Neuronal stem cell (in vitro differentiated cells): Measurements from ENCODE around the gene XRCC5.
A peak's percentile ranks its signal among the peaks of the same experiment; 100 is the strongest.

ENCODE experiments used
- DNase-seq: peaks from one replicate; pipeline ENCODE4 v3.0.0-alpha.2; 2013; ENCODE audit warnings: low spot score
- H2AFZ ChIP-seq: one replicate; pipeline ENCODE4 v1.6.1; 2013; ENCODE audit warnings: mild to moderate bottlenecking, low read length, inconsistent platforms
- H2AK5ac ChIP-seq: 2 replicates; pipeline ENCODE4 v1.6.1; 2013; ENCODE audit warnings: low read depth, mild to moderate bottlenecking, inconsistent platforms, low read length, moderate library complexity, mixed read lengths
- H2BK120ac ChIP-seq: 2 replicates; pipeline ENCODE4 v1.6.1; 2013; ENCODE audit warnings: low read depth, mild to moderate bottlenecking, inconsistent platforms, low read length, moderate library complexity, mixed read lengths
- H2BK12ac ChIP-seq: one replicate; pipeline ENCODE4 v1.6.1; 2013; ENCODE audit warnings: low read length, inconsistent platforms
- H2BK15ac ChIP-seq: 2 replicates; pipeline ENCODE4 v1.6.1; 2013; ENCODE audit warnings: mild to moderate bottlenecking, low read length, inconsistent platforms, mixed read lengths
- H2BK5ac ChIP-seq: one replicate; pipeline ENCODE4 v1.6.1; 2013; ENCODE audit warnings: inconsistent platforms, mild to moderate bottlenecking, low read length, moderate library complexity
- H3K14ac ChIP-seq: one replicate; pipeline ENCODE4 v1.6.1; 2013; ENCODE audit warnings: low read length, inconsistent platforms
- H3K18ac ChIP-seq: 2 replicates; pipeline ENCODE4 v1.6.1; 2013; ENCODE audit warnings: low read length, inconsistent platforms
- H3K23ac ChIP-seq: 2 replicates; pipeline ENCODE4 v1.6.1; 2013; ENCODE audit warnings: low read depth, mild to moderate bottlenecking, mixed read lengths, low read length, inconsistent platforms; ENCODE audit not compliant: poor library complexity
- H3K27ac ChIP-seq: replicated peaks from 3 replicates; pipeline ENCODE4 v1.5.1; 2013; ENCODE audit warnings: low read length, inconsistent platforms
- H3K27me3 ChIP-seq, 3 experiments: 2 replicates each; pipeline ENCODE4 v1.6.1; 2013; ENCODE audit warnings: low read length in 3 of 3, mild to moderate bottlenecking in 2 of 3, inconsistent platforms in 1 of 3, low read depth in 1 of 3, mixed read lengths in 1 of 3, moderate library complexity in 1 of 3; ENCODE audit not compliant: control insufficient read depth in 3 of 3, insufficient read depth in 3 of 3
- H3K36me3 ChIP-seq, 2 donors: replicated peaks in 1 of 2; 2 replicates each; pipeline ENCODE4 v1.6.1; 2013; ENCODE audit warnings: low read length in 2 of 2; ENCODE audit not compliant: control insufficient read depth in 2 of 2, insufficient read depth in 2 of 2
- H3K4ac ChIP-seq: 2 replicates; pipeline ENCODE4 v1.6.1; 2013; ENCODE audit warnings: inconsistent platforms, mild to moderate bottlenecking, low read length, moderate library complexity
- H3K4me1 ChIP-seq, 2 donors: 1 replicate in 1 of 2; 2 replicates in 1 of 2; pipeline ENCODE4 v1.6.1; 2013; ENCODE audit warnings: low read length in 2 of 2, low read depth in 1 of 2; ENCODE audit not compliant: control insufficient read depth in 2 of 2, insufficient read depth in 1 of 2
- H3K4me2 ChIP-seq: one replicate; pipeline ENCODE4 v1.6.1; 2013; ENCODE audit warnings: mild to moderate bottlenecking, low read length, inconsistent platforms; ENCODE audit not compliant: insufficient read depth, poor library complexity, severe bottlenecking
- H3K4me3 ChIP-seq, 2 donors: 2 replicates each; pipeline ENCODE4 v1.5.1; 2013; ENCODE audit warnings: low read length in 2 of 2, mild to moderate bottlenecking in 2 of 2, inconsistent platforms in 1 of 2, moderate library complexity in 1 of 2
- H3K79me1 ChIP-seq: one replicate; pipeline ENCODE4 v1.6.1; 2013; ENCODE audit warnings: low read depth, mild to moderate bottlenecking, inconsistent platforms, low read length, moderate library complexity
- H3K9ac ChIP-seq: one replicate; pipeline ENCODE4 v1.6.1; 2013; ENCODE audit warnings: mild to moderate bottlenecking, low read depth, low read length, inconsistent platforms; ENCODE audit not compliant: poor library complexity
- H3K9me3 ChIP-seq, 2 donors: replicated peaks in 1 of 2; 2 replicates each; pipeline versions ENCODE3 to v1.6.1; 2013; ENCODE audit warnings: low read length in 2 of 2, mild to moderate bottlenecking in 2 of 2, inconsistent platforms in 1 of 2, low read depth in 1 of 2, mixed read lengths in 1 of 2, moderate library complexity in 1 of 2; ENCODE audit not compliant: control insufficient read depth in 2 of 2, insufficient read depth in 1 of 2
- H4K8ac ChIP-seq: one replicate; pipeline ENCODE4 v1.6.1; 2013; ENCODE audit warnings: low read depth, mild to moderate bottlenecking, inconsistent platforms, low read length, moderate library complexity
- H4K91ac ChIP-seq: one replicate; pipeline ENCODE4 v1.6.1; 2013; ENCODE audit warnings: low read length, low read depth, mild to moderate bottlenecking, inconsistent platforms; ENCODE audit not compliant: poor library complexity
- WGBS, 2 donors: extraction: QIAGEN DNeasy Blood & Tissue Kit; methylation state at CpG; one replicate each; pipeline ENCODE4 v1.1.7; 2013; ENCODE audit warnings: missing lambda C conversion rate in 2 of 2, mixed read lengths in 1 of 2; ENCODE audit not compliant: insufficient read length in 2 of 2, insufficient replicate concordance in 1 of 2; ENCODE audit errors: extremely low coverage in 2 of 2; 5-methylcytosine and 5-hydroxymethylcytosine counted together

Gene XRCC5

DNA sequence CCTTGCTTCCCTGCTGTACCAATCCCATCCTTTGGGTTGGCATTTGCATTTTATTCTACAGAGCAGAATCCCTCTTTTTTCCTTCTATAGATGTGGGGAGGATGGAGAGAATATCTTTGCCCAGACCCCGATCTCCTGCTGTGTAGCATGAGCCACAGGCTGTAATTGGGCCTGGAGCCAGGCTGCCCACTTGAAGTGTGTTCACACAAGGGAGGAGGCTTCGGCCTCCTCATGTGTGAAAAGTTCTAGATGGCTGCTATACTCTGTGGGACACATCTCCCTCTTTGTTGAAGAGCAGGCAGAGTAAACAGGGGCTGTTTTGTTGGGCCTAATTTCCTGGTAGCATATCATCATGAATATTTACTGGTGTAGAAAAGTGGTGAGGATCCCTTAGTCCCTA is 126.3 kb downstream of the XRCC5 start:
- H3K27ac ChIP-seq: no peak overlapping the region
- WGBS, 2 donors: no CpG with 5 or more reads among the region's 2 CpGs

DNA sequence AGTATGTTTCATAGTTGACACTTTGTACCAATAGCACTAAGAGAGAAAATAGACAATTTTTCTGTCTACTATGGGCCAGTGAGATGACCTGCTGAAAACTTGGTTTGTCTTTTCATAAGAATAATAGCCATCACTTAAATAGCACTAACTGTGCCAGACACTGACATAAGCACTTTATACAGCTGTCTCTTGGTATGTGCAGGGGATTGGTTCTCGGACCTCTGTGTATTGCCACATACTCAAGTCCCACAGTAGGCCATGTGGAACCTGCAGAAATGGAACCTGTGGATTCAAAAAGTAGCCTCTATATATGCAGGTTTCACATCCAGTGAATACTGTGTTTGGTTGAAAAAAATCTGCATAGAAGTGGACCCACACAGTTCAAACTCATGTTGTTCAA is 126.7 kb downstream of the XRCC5 start:
- H2BK120ac ChIP-seq: no peak overlapping the region
- no peaks in the 10 kb centered on the region for H3K79me1 ChIP-seq
- H3K9ac ChIP-seq: no peak overlapping the region
- no peak overlapping the region for H3K14ac ChIP-seq
- no CpG with 5 or more reads among the region's 1 CpG for WGBS, 2 donors
- no peak overlapping the region for H2BK15ac ChIP-seq
- no peaks in the 10 kb centered on the region for H3K4me1 ChIP-seq
- H2BK5ac ChIP-seq: no peak overlapping the region
- no peak overlapping the region for H4K91ac ChIP-seq
- H2AK5ac ChIP-seq: no peak overlapping the region
- no peak overlapping the region for H3K4me2 ChIP-seq
- H2BK12ac ChIP-seq: no peak overlapping the region
- H3K9me3 ChIP-seq: peaks cover 7 to 12% of the 10 kb centered on the region in 2 donors
- H3K18ac ChIP-seq: no peak overlapping the region
- DNase-seq: no peak
- no peak overlapping the region for H3K4ac ChIP-seq
- no peak overlapping the region for H3K4me3 ChIP-seq
- H2AFZ ChIP-seq: no peak overlapping the region
- H4K8ac ChIP-seq: no peak overlapping the region
- no peak overlapping the region for H3K27ac ChIP-seq
- H3K23ac ChIP-seq: no peak overlapping the region
- H3K27me3 ChIP-seq: peaks cover 0 to 2% (median 0%) of the 10 kb centered on the region in 3 experiments
- no peaks in the 10 kb centered on the region for H3K36me3 ChIP-seq

More for the DNA sequence above, 126.3 kb downstream of the XRCC5 start:
- Histone ChIP-seq H2BK15ac (no peak overlapping the region), H3K14ac (no peak overlapping the region), H2BK120ac (no peak overlapping the region), H3K23ac (no peak overlapping the region), H3K36me3 (no peaks in the 10 kb centered on the region), H3K4me3 (no peak overlapping the region), H2BK12ac (no peak overlapping the region), H2AK5ac (no peak overlapping the region), H3K4me1 (no peaks in the 10 kb centered on the region), H2BK5ac (no peak overlapping the region), H3K9ac (no peak overlapping the region), H3K4ac (no peak overlapping the region), H3K18ac (no peak overlapping the region), H3K4me2 (no peak overlapping the region), H3K27me3 (peaks cover 0 to 2% (median 0%) of the 10 kb centered on the region in 3 experiments), H4K8ac (no peak overlapping the region), H3K9me3 (peaks cover 7 to 12% of the 10 kb centered on the region in 2 donors), H4K91ac (no peak overlapping the region), H3K79me1 (no peaks in the 10 kb centered on the region), H2AFZ (no peak overlapping the region)
- no peak for DNase-seq

DNA sequence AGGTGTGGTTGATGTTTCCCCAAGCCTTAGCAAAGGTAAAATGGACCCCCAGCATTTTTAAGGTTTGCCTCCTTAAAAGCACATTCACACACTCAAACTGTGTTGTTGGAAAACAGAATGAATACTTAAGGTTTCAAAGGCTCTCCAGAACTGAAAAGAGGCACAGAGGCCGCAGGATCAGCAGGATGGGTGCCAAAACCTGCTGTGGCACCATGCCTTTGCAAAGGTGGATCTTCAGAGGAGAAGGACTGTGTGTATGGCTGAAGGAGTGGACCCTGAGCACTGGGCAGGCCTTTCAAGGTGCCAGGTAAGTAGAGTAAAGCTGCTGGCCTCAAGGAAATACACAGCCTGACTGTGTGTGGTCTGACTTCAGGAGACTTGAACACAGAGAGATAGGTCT is 127.3 kb downstream of the XRCC5 start:
- peak overlapping the region; percentile 33 for H3K18ac ChIP-seq
- no peaks in the 10 kb centered on the region for H3K36me3 ChIP-seq
- no peak overlapping the region for H2BK12ac ChIP-seq
- no peak overlapping the region for H3K4ac ChIP-seq
- no peak overlapping the region for H2BK15ac ChIP-seq
- no peak overlapping the region for H3K4me3 ChIP-seq
- no peak overlapping the region for H2AK5ac ChIP-seq
- peaks cover 0 to 2% (median 0%) of the 10 kb centered on the region in 3 experiments for H3K27me3 ChIP-seq
- H4K91ac ChIP-seq: no peak overlapping the region
- H3K9me3 ChIP-seq: peaks cover 7 to 12% of the 10 kb centered on the region in 2 donors
- H3K14ac ChIP-seq: no peak overlapping the region
- H2AFZ ChIP-seq: no peak overlapping the region
- no peaks in the 10 kb centered on the region for H3K4me1 ChIP-seq
- whole genome bisulfite sequencing, 2 donors: no CpG with 5 or more reads among the region's 1 CpG
- H3K4me2 ChIP-seq: no peak overlapping the region
- H4K8ac ChIP-seq: no peak overlapping the region
- H3K27ac ChIP-seq: no peak overlapping the region
- no peak overlapping the region for H2BK5ac ChIP-seq
- no peak for DNase-seq
- no peaks in the 10 kb centered on the region for H3K79me1 ChIP-seq
- no peak overlapping the region for H2BK120ac ChIP-seq
- no peak overlapping the region for H3K9ac ChIP-seq
- no peak overlapping the region for H3K23ac ChIP-seq

DNA sequence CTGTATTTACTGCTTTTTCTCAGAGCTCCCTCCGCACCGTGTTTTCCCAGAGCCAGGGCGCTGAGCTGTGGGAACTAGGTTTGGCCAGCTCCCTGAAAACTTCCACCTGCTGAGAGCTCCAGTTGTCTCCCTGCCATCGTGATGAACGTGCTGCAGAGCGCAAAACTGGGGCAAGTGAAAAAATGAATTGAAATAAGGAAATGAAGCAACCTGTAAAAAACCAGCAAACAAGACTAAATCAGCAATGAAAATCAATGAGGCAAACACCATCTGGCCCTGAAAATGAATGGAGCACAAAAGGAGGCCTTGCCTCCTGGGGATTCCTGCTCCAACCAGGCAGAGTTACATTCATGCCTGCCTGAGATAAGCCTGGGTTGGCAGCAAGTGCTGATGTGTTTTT is 133.2 kb downstream of the XRCC5 start:
- peak overlapping the region; percentile 8 for H3K18ac ChIP-seq
- no peak overlapping the region for H2BK120ac ChIP-seq
- H3K14ac ChIP-seq: no peak overlapping the region
- no peak overlapping the region for H3K4me2 ChIP-seq
- H3K9me3 ChIP-seq: no peaks in the 10 kb centered on the region
- no peak for DNase-seq
- H3K4ac ChIP-seq: no peak overlapping the region
- H3K27me3 ChIP-seq: peaks cover 0 to 4% (median 0%) of the 10 kb centered on the region in 3 experiments
- H2BK5ac ChIP-seq: no peak overlapping the region
- no peaks in the 10 kb centered on the region for H3K36me3 ChIP-seq
- H3K4me3 ChIP-seq: no peak overlapping the region
- H3K4me1 ChIP-seq: peaks cover 2 to 10% of the 10 kb centered on the region in 2 donors
- H2AFZ ChIP-seq: peak overlapping the region; percentile 24
- H2AK5ac ChIP-seq: no peak overlapping the region
- H2BK15ac ChIP-seq: no peak overlapping the region
- H4K8ac ChIP-seq: no peak overlapping the region
- H4K91ac ChIP-seq: no peak overlapping the region
- H2BK12ac ChIP-seq: peak overlapping the region; percentile 63
- no peak overlapping the region for H3K9ac ChIP-seq
- peak overlapping the region; percentile 14 for H3K27ac ChIP-seq
- no CpG with 5 or more reads among the region's 6 CpGs for WGBS, 2 donors
- H3K23ac ChIP-seq: no peak overlapping the region
- no peaks in the 10 kb centered on the region for H3K79me1 ChIP-seq
